Upper lobe of left lung (tissue), 6 donors: ENCODE data around the gene ZNF107. TPM values are rescaled to one million over a fixed set of nuclear protein-coding genes. Genes with fewer than 3 reads are reported as not detected.

Experiments used
- ATAC-seq, 2 donors: fragments of 200-7000 bp; cut with Tn5 transposase; one replicate each; pipeline ENCODE4 v1.9.1; 2022; ENCODE audit warnings: mild to moderate bottlenecking in 2 of 2, moderate library complexity in 2 of 2; ENCODE audit not compliant: low FRiP score in 2 of 2
- DNase-seq, 2 donors: peaks; one replicate each; pipeline ENCODE4 v3.0.0-alpha.2; 2019 to 2020
- H3K27ac ChIP-seq, 4 donors: fragments of 200-600 bp; sonication (generic); one replicate each; pipeline ENCODE4 v1.5.1; 2016 to 2019
- H3K27me3 ChIP-seq, 4 donors: fragments of 200-600 bp; sonication (generic); one replicate each; pipeline ENCODE4 v1.5.1; 2017 to 2019
- H3K36me3 ChIP-seq, 4 donors: fragments of 200-600 bp; sonication (generic); one replicate each; pipeline ENCODE4 v1.5.1; 2016 to 2019
- H3K4me1 ChIP-seq, 4 donors: fragments of 200-600 bp; sonication (generic); one replicate each; pipeline ENCODE4 v1.5.1; 2018 to 2019
- H3K4me3 ChIP-seq, 4 donors: fragments of 200-600 bp; sonication (generic); one replicate each; pipeline ENCODE4 v1.5.1; 2017 to 2019; ENCODE audit warnings: mild to moderate bottlenecking in 2 of 4, moderate library complexity in 1 of 4
- H3K9me3 ChIP-seq, 4 donors: fragments of 200-600 bp; sonication (generic); one replicate each; pipeline ENCODE4 v1.5.1; 2018 to 2019
- CTCF ChIP-seq, 6 experiments: fragments of 450-650 bp in 4 of 6; fragments of 200-600 bp in 2 of 6; sonication (generic) in 2 of 6; IDR thresholded peaks; one replicate each; pipeline ENCODE4 v1.5.1; 2016 to 2019; ENCODE audit warnings: antibody characterized with exemption in 6 of 6
- EP300 ChIP-seq, 4 donors: sonication (generic); formaldehyde crosslinking; IDR thresholded peaks; one replicate each; pipeline ENCODE4 v1.5.1; 2017; ENCODE audit warnings: antibody characterized with exemption in 4 of 4, control low read depth in 2 of 4
- POLR2A ChIP-seq, 4 donors: fragments of 450-650 bp; IDR thresholded peaks; one replicate each; pipeline ENCODE4 v1.5.1; 2016 to 2017; ENCODE audit warnings: antibody characterized with exemption in 4 of 4, mild to moderate bottlenecking in 2 of 4
- POLR2AphosphoS5 ChIP-seq, 2 donors: sonication (generic); formaldehyde crosslinking; IDR thresholded peaks; one replicate each; pipeline ENCODE4 v1.5.1; 2017; ENCODE audit warnings: antibody characterized with exemption in 2 of 2
- WGBS, 2 donors: methylation state at CpG; one replicate each; pipeline ENCODE4 v1.1.5; 2017 to 2018; 5-methylcytosine and 5-hydroxymethylcytosine counted together
- total RNA-seq, 6 donors: library from RNA; depleted of rRNA in 4 of 6; stranded (reverse); fragments of >200 nt in 4 of 6; gene quantifications; one replicate each; pipeline versions ENCODE4 v1.1.0 to v1.2.1, GENCODE V29; 2016 to 2021
- donor health status: DM: no; HTN: no; CAD: no; lungs with moderate emphysema.
- donor health status: DM: no; HTN: yes; CAD: no; lungs with severe emphysema.

ZNF107 gene
- total RNA-seq, 6 donors from 2014 or later = 2.7 to 13.6 (median 4.2) TPM

- WGBS, 2 donors = 94 to 100% methylated on average over 2 of the region's 2 CpGs
These were observed 23.1 kb upstream of the ZNF107 start for GRCh38 chr7:64642875-64643274.

DNA sequence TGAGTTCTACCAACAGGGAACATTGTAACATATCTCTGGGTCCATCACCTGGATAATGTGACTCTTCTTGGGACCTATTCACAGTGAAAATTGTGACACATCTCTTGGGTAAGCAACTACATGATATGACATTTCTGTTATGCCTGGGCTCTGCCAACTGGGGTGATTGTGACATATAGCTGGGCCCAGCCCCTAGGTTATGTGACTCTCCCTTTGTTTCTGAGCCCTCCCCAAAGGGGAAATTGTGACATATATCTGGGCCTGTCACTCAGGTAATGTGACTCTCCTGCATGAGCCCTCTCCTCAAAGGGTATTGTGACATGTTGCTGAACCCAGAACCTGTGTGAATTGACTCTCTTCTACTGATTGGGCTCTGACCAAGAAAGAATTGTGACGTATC lies 22.4 kb upstream of the ZNF107 start:
- TF ChIP-seq POLR2A (IDR thresholded peaks at IDR 0.05) = no peak
- TF ChIP-seq EP300 (IDR thresholded peaks at IDR 0.05) = no peak
- Histone ChIP-seq H3K9me3 (no peaks in the 10 kb centered on the region), H3K4me1 (no peaks in the 10 kb centered on the region), H3K4me3 (no peak overlapping the region), H3K27ac (no peak overlapping the region), H3K36me3 (no peaks in the 10 kb centered on the region), H3K27me3 (no peaks in the 10 kb centered on the region)
- WGBS, 2 donors = 0 to 43% methylated on average over 1 of the region's 1 CpG
- ATAC-seq (no peak), DNase-seq (no peak)

More at GRCh38 chr7:64642875-64643274, 23.1 kb upstream of the ZNF107 start:
- TF ChIP-seq EP300 (IDR thresholded peaks at IDR 0.05) (no peak), CTCF (IDR thresholded peaks at IDR 0.05) (no peak), POLR2AphosphoS5 (IDR thresholded peaks at IDR 0.05) (no peak), POLR2A (IDR thresholded peaks at IDR 0.05) (no peak)
- ATAC-seq = no peak
- H3K4me3 ChIP-seq = no peak overlapping the region
- H3K36me3 ChIP-seq = no peaks in the 10 kb centered on the region
- no peaks in the 10 kb centered on the region for H3K4me1 ChIP-seq
- peak overlapping the region in 1 of 4 donors; percentile 42 for H3K27ac ChIP-seq
- no peaks in the 10 kb centered on the region for H3K27me3 ChIP-seq
- no peaks in the 10 kb centered on the region for H3K9me3 ChIP-seq
- DNase-seq = no peak

GRCh38 chr7:64651203-64651602 lies 14.7 kb upstream of the ZNF107 start:
- no peak for DNase-seq
- Histone ChIP-seq H3K27me3 (no peaks in the 10 kb centered on the region), H3K27ac (no peak overlapping the region), H3K36me3 (no peaks in the 10 kb centered on the region), H3K4me1 (no peaks in the 10 kb centered on the region), H3K9me3 (no peaks in the 10 kb centered on the region), H3K4me3 (no peak overlapping the region)
- 91 to 95% methylated on average over 1 of the region's 1 CpG for WGBS, 2 donors
- ATAC-seq = no peak
- TF ChIP-seq CTCF (IDR thresholded peaks at IDR 0.05) = no peak
- no peak for TF ChIP-seq POLR2A (IDR thresholded peaks at IDR 0.05)
- no peak for TF ChIP-seq EP300 (IDR thresholded peaks at IDR 0.05)
- no peak for TF ChIP-seq POLR2AphosphoS5 (IDR thresholded peaks at IDR 0.05)

- no peak for TF ChIP-seq EP300 (IDR thresholded peaks at IDR 0.05)
- TF ChIP-seq CTCF (IDR thresholded peaks at IDR 0.05) = no peak
- TF ChIP-seq POLR2AphosphoS5 (IDR thresholded peaks at IDR 0.05) = no peak
- no peak for TF ChIP-seq POLR2A (IDR thresholded peaks at IDR 0.05)
- H3K27me3 ChIP-seq = no peaks in the 10 kb centered on the region
- no peak for DNase-seq
- 79 to 81% methylated on average over 4 of the region's 4 CpGs for WGBS, 2 donors
- H3K4me3 ChIP-seq = no peak overlapping the region
- ATAC-seq = no peak
- no peaks in the 10 kb centered on the region for H3K36me3 ChIP-seq
- H3K27ac ChIP-seq = peak overlapping the region in 1 of 4 donors; percentile 17
- no peaks in the 10 kb centered on the region for H3K9me3 ChIP-seq
- no peaks in the 10 kb centered on the region for H3K4me1 ChIP-seq
These were observed 14.2 kb upstream of the ZNF107 start for GRCh38 chr7:64651632-64652165.

DNA sequence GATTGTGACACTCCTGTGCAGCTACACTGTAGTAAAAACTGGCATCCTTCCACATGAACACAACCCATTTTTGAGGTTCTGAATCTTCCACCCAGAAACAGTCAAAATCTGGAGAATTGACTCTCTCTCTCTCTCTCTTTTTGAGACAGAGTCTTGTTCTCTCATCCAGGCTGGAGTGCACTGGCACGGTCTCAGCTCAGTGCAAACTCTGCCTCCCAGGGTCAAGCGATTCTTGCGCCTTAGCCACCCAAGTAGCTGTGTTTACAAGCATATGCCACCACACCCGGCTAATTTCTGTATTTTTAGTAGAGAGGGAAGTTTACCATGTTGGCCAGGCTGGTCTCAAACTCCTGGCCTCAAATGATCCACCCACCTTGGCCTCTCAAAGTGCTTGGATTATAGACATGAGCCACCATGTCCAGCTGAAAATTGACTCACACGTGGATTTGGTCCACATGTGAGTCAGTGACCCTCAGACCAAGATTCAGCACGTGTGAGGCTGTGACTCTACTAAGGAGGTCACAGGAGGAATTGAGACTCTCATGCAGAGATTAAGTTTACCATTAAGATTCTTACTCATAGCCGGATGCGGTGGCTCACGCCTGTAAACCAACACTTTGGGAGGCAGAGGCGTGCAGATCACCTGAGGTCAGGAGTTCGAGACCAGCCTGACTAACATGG lies 12.1 kb upstream of the ZNF107 start:
- H3K27ac ChIP-seq = no peak overlapping the region
- TF ChIP-seq CTCF (IDR thresholded peaks at IDR 0.05) = no peak
- no peak for TF ChIP-seq POLR2AphosphoS5 (IDR thresholded peaks at IDR 0.05)
- no peak for TF ChIP-seq POLR2A (IDR thresholded peaks at IDR 0.05)
- TF ChIP-seq EP300 (IDR thresholded peaks at IDR 0.05) = no peak
- WGBS, 2 donors = 86 to 92% methylated on average over 11 of the region's 11 CpGs

More for the DNA sequence above, 12.1 kb upstream of the ZNF107 start:
- DNase-seq (no peak), ATAC-seq (no peak)
- no peak overlapping the region for H3K4me3 ChIP-seq
- H3K4me1 ChIP-seq = no peaks in the 10 kb centered on the region
- H3K36me3 ChIP-seq = no peaks in the 10 kb centered on the region
- H3K27me3 ChIP-seq = no peaks in the 10 kb centered on the region
- no peaks in the 10 kb centered on the region for H3K9me3 ChIP-seq
